Measurements from ENCODE around the gene MED14. TPM values are rescaled to one million over a fixed set of nuclear protein-coding genes. Genes with fewer than 3 reads are reported as not detected.

The MED14 gene
- total and polyA plus RNA-seq, 2 of the 4 experiments (the other 2 are of a cell fraction): 17.6 to 25.9 TPM

GRCh38 chrX:40603446-40603845 lies 131.9 kb downstream of the MED14 start:
- dilution Hi-C loops (cut with HindIII; ENCODE audit: low sequenced_read_pairs, unreplicated experiment): no loop called here
- WGBS, 2 experiments (ENCODE audit: extremely low coverage in 2 of 2, insufficient read length in 1 of 2): 72% methylated on average over 3 of the region's 6 CpGs; no CpG with 5 or more reads in 1 of the 2 experiments
- no peaks in the 10 kb centered on the region for H3K79me1 ChIP-seq (ENCODE audit: low read depth in 1 of 2, low read length in 2 of 2)

More at GRCh38 chrX:40603446-40603845, 131.9 kb downstream of the MED14 start:
- no peak overlapping the region for H2BK5ac ChIP-seq (ENCODE audit: low read depth, low read length, poor library complexity, severe bottlenecking)
- H3K56ac ChIP-seq (ENCODE audit: extremely low read depth, insufficient read depth, low read length): no peak overlapping the region
- no peak for ATAC-seq (ENCODE audit: low read depth)
- H3K9me1 ChIP-seq (ENCODE audit: insufficient read depth, low read length): no peaks in the 10 kb centered on the region
- H3K9me3 ChIP-seq (ENCODE audit: control insufficient read depth, insufficient read depth, low read length): no peaks in the 10 kb centered on the region
- no peak overlapping the region for H4K5ac ChIP-seq (ENCODE audit: low read depth, low read length)
- H3K4me2 ChIP-seq (ENCODE audit: low read depth, low read length): no peak overlapping the region
- H4K20me1 ChIP-seq (ENCODE audit: insufficient read depth, low read length): no peaks in the 10 kb centered on the region
- in situ Hi-C loops (cut with MboI; ENCODE audit: low sequenced_read_pairs): no loop called here
- peaks cover 4% of the 10 kb centered on the region; the same call in 1 of the 2 replicates for H3K27me3 ChIP-seq (ENCODE audit: control insufficient read depth, insufficient read depth, low read length)
- no peak for TF ChIP-seq CTCF (conservative IDR thresholded peaks at IDR 0.05; ENCODE audit: low read depth, low read length)
- no peak overlapping the region for H3K9ac ChIP-seq (ENCODE audit: low read depth, low read length)
- ChIA-PET CTCF (no interaction called here), POLR2A (ENCODE audit: unreplicated experiment) (no interaction called here)
- H2BK20ac ChIP-seq (ENCODE audit: low read depth, low read length): no peak overlapping the region
- no peak overlapping the region for H3K18ac ChIP-seq (ENCODE audit: low read depth, low read length)
- H2BK15ac ChIP-seq (ENCODE audit: low read depth, low read length): no peak overlapping the region
- H3K4me1 ChIP-seq (ENCODE audit: control insufficient read depth, insufficient read depth, low read length): no peaks in the 10 kb centered on the region
- H4K91ac ChIP-seq (ENCODE audit: insufficient read depth, low read depth, low read length): no peak overlapping the region
- H3K14ac ChIP-seq (replicated peaks; ENCODE audit: low read depth, low read length): no peak overlapping the region
- no peak overlapping the region for H2AK9ac ChIP-seq (replicated peaks; ENCODE audit: low read depth, low read length, poor library complexity)
- no peak overlapping the region for H2AK5ac ChIP-seq (ENCODE audit: low read depth, low read length)
- H2AFZ ChIP-seq (replicated peaks; ENCODE audit: low read length, poor library complexity): no peak overlapping the region
- peaks cover 3% of the 10 kb centered on the region for H3K36me3 ChIP-seq (ENCODE audit: control insufficient read depth, insufficient read depth, low read length)
- H3K27ac ChIP-seq (ENCODE audit: insufficient read depth, low read length): no peak overlapping the region
- no TSS peak for BruUV-seq (replicated peaks)
- no peak overlapping the region for H3K4ac ChIP-seq (ENCODE audit: low read depth, low read length)
- H3K4me3 ChIP-seq (ENCODE audit: insufficient read depth, low read depth, low read length): no peak overlapping the region
- no peak overlapping the region for H4K8ac ChIP-seq (ENCODE audit: low read depth in 2 of 2, low read length in 2 of 2)
- intact Hi-C loops (cut with micrococcal nuclease): no loop called here
- H2BK120ac ChIP-seq (ENCODE audit: low read depth, low read length): no peak overlapping the region
- no peak for DNase-seq
- no peak overlapping the region for H3K23ac ChIP-seq (ENCODE audit: low read depth, low read length)

Other genes starting within 250 kb of the MED14 start
- gene ATP6AP2, start 154.6 kb downstream of the MED14 start, total RNA-seq (2012; rRNA removed): 61.4 and 76.2 TPM in 2 replicates
- 141 and 175 TPM in 2 replicates for gene ATP6AP2, start 154.6 kb downstream of the MED14 start, polyA plus RNA-seq (2012; rRNA removed)
- gene MPC1L, start 112.1 kb downstream of the MED14 start, total RNA-seq (2012; rRNA removed): not detected in 2 replicates
- not detected in 2 replicates for gene MPC1L, start 112.1 kb downstream of the MED14 start, polyA plus RNA-seq (2012; rRNA removed)
- gene CXorf38, start 88.0 kb downstream of the MED14 start, total RNA-seq (2012; rRNA removed): 9.9 and 10.0 TPM in 2 replicates
- 6.7 and 7.0 TPM in 2 replicates for gene CXorf38, start 88.0 kb downstream of the MED14 start, polyA plus RNA-seq (2012; rRNA removed)

Measured in IMR-90 (cell line).